Measurements from ENCODE around the gene SBF2. TPM values are rescaled to one million over a fixed set of nuclear protein-coding genes. Genes with fewer than 3 reads are reported as not detected.

SBF2 gene
- polyA plus RNA-seq, 1 donor from 2014 or later = 53.4 TPM

DNA sequence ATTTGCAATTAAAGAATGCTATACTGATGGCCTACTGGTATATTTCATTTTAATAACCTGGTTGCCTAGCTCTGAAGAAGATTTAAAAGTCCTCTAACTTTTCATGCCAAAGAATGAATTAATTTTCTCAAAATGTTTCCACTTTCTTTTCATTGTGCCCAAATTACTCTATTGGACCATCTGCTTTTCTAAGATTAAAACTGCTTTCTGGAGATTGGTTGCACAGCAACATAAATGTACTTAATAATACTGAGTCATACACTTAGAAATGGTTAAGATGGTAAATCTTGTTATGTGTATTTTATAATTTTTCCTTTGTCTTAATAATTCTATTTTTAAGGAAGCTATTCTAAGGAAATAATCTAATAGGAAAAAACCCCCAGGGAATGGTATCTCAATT lies 479.9 kb downstream of the SBF2 start:
- Histone ChIP-seq H3K27ac (ENCODE audit: low read length) (no peak overlapping the region), H3K79me2 (replicated peaks; ENCODE audit: insufficient read depth, low read length) (no peaks in the 10 kb centered on the region), H3K4me2 (ENCODE audit: low read length) (no peak overlapping the region), H3F3A (ENCODE audit: insufficient read depth, low read length, poor library complexity, severe bottlenecking) (no peaks in the 10 kb centered on the region), H3K9ac (ENCODE audit: low read length) (no peak overlapping the region), H3K9me3 (ENCODE audit: low read length) (no peaks in the 10 kb centered on the region), H4K20me1 (ENCODE audit: insufficient read depth) (no peaks in the 10 kb centered on the region), H2AFZ (ENCODE audit: low read depth, low read length) (no peak overlapping the region), H3K27me3 (ENCODE audit: insufficient read depth, low read depth, low read length) (no peaks in the 10 kb centered on the region), H3K4me3 (ENCODE audit: low read length) (no peak overlapping the region), H3K9me2 (ENCODE audit: insufficient read depth, low read length) (no peaks in the 10 kb centered on the region), H3K36me3 (ENCODE audit: insufficient read depth, low read length) (peaks cover 10% of the 10 kb centered on the region)
- TF ChIP-seq SMC3 (conservative IDR thresholded peaks at IDR 0.05; ENCODE audit: poor library complexity) = no peak
- no peak for TF ChIP-seq MXI1 (conservative IDR thresholded peaks at IDR 0.05; ENCODE audit: poor library complexity, severe bottlenecking)
- no peak for TF ChIP-seq TAF1 (IDR thresholded peaks at IDR 0.05; ENCODE audit: low read depth)
- TF ChIP-seq, protein P1, sequence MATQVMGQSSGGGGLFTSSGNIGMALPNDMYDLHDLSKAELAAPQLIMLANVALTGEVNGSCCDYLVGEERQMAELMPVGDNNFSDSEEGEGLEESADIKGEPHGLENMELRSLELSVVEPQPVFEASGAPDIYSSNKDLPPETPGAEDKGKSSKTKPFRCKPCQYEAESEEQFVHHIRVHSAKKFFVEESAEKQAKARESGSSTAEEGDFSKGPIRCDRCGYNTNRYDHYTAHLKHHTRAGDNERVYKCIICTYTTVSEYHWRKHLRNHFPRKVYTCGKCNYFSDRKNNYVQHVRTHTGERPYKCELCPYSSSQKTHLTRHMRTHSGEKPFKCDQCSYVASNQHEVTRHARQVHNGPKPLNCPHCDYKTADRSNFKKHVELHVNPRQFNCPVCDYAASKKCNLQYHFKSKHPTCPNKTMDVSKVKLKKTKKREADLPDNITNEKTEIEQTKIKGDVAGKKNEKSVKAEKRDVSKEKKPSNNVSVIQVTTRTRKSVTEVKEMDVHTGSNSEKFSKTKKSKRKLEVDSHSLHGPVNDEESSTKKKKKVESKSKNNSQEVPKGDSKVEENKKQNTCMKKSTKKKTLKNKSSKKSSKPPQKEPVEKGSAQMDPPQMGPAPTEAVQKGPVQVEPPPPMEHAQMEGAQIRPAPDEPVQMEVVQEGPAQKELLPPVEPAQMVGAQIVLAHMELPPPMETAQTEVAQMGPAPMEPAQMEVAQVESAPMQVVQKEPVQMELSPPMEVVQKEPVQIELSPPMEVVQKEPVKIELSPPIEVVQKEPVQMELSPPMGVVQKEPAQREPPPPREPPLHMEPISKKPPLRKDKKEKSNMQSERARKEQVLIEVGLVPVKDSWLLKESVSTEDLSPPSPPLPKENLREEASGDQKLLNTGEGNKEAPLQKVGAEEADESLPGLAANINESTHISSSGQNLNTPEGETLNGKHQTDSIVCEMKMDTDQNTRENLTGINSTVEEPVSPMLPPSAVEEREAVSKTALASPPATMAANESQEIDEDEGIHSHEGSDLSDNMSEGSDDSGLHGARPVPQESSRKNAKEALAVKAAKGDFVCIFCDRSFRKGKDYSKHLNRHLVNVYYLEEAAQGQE (IDR thresholded peaks at IDR 0.05; ENCODE audit: borderline replicate concordance) = no peak
- TF ChIP-seq EP300 (conservative IDR thresholded peaks at IDR 0.05; ENCODE audit: poor library complexity, severe bottlenecking) = no peak
- no peak for TF ChIP-seq EZH2 (IDR thresholded peaks at IDR 0.05; ENCODE audit: borderline replicate concordance, insufficient read depth, low read length, poor library complexity, severe bottlenecking)
- TF ChIP-seq, protein P2, sequence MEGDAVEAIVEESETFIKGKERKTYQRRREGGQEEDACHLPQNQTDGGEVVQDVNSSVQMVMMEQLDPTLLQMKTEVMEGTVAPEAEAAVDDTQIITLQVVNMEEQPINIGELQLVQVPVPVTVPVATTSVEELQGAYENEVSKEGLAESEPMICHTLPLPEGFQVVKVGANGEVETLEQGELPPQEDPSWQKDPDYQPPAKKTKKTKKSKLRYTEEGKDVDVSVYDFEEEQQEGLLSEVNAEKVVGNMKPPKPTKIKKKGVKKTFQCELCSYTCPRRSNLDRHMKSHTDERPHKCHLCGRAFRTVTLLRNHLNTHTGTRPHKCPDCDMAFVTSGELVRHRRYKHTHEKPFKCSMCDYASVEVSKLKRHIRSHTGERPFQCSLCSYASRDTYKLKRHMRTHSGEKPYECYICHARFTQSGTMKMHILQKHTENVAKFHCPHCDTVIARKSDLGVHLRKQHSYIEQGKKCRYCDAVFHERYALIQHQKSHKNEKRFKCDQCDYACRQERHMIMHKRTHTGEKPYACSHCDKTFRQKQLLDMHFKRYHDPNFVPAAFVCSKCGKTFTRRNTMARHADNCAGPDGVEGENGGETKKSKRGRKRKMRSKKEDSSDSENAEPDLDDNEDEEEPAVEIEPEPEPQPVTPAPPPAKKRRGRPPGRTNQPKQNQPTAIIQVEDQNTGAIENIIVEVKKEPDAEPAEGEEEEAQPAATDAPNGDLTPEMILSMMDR (IDR thresholded peaks at IDR 0.05; ENCODE audit: poor library complexity, severe bottlenecking) = no peak
- no peak for TF ChIP-seq RAD21 (conservative IDR thresholded peaks at IDR 0.05)

DNA sequence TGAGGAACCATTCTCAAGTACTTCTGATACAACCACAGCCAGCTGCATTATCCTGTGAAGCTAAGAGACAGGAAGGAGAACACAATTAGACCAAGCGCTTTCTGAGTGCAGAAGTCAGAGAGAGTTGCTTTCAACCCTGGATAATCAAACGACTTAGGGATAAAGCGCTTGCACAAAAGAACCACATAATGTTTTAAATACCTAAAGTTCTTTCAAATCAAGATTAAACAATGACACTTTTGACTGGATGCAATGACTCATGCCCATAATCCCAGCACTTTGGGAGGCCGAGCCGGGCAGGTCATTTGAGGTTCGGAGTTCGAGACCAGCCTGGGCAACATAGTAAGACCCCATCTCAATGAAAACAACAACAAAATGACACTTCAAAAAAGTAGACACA lies 485.1 kb downstream of the SBF2 start:
- Histone ChIP-seq H3K27ac (ENCODE audit: low read length) (no peak overlapping the region), H3K79me2 (replicated peaks; ENCODE audit: insufficient read depth, low read length) (no peaks in the 10 kb centered on the region), H3F3A (ENCODE audit: insufficient read depth, low read length, poor library complexity, severe bottlenecking) (no peaks in the 10 kb centered on the region), H3K4me3 (ENCODE audit: low read length) (no peak overlapping the region), H3K9me3 (ENCODE audit: low read length) (no peaks in the 10 kb centered on the region), H3K27me3 (ENCODE audit: insufficient read depth, low read depth, low read length) (no peaks in the 10 kb centered on the region), H2AFZ (ENCODE audit: low read depth, low read length) (no peak overlapping the region), H3K9ac (ENCODE audit: low read length) (no peak overlapping the region), H3K9me2 (ENCODE audit: insufficient read depth, low read length) (no peaks in the 10 kb centered on the region), H3K36me3 (ENCODE audit: insufficient read depth, low read length) (peaks cover 22% of the 10 kb centered on the region), H3K4me2 (ENCODE audit: low read length) (no peak overlapping the region), H4K20me1 (ENCODE audit: insufficient read depth) (no peaks in the 10 kb centered on the region)
- TF ChIP-seq TAF1 (IDR thresholded peaks at IDR 0.05; ENCODE audit: low read depth) (no peak), EZH2 (IDR thresholded peaks at IDR 0.05; ENCODE audit: borderline replicate concordance, insufficient read depth, low read length, poor library complexity, severe bottlenecking) (no peak), SMC3 (conservative IDR thresholded peaks at IDR 0.05; ENCODE audit: poor library complexity) (no peak), RAD21 (conservative IDR thresholded peaks at IDR 0.05) (no peak), EP300 (conservative IDR thresholded peaks at IDR 0.05; ENCODE audit: poor library complexity, severe bottlenecking) (no peak), MXI1 (conservative IDR thresholded peaks at IDR 0.05; ENCODE audit: poor library complexity, severe bottlenecking) (no peak), POLR2AphosphoS5 (IDR thresholded peaks at IDR 0.05) (no peak)
- TF ChIP-seq, protein P2 (IDR thresholded peaks at IDR 0.05; ENCODE audit: poor library complexity, severe bottlenecking) = no peak
- TF ChIP-seq, protein P1 (IDR thresholded peaks at IDR 0.05; ENCODE audit: borderline replicate concordance) = no peak
